Ovary (tissue), 3 donors: Measurements from ENCODE around the gene LRRC8E.

ENCODE experiments used
- CTCF ChIP-seq, 3 donors: fragments of 450-650 bp in 2 of 3; fragments of 200-600 bp in 1 of 3; IDR thresholded peaks; one replicate each; pipeline versions ENCODE4 v1.5.1 to v1.8.0; 2016 to 2022; ENCODE audit warnings: antibody characterized with exemption in 3 of 3, mild to moderate bottlenecking in 1 of 3
- EP300 ChIP-seq: sonication (generic); formaldehyde crosslinking; IDR thresholded peaks from one replicate; pipeline ENCODE4 v1.6.1; 2017; ENCODE audit warnings: antibody characterized with exemption
- POLR2A ChIP-seq: fragments of 450-650 bp; IDR thresholded peaks from one replicate; pipeline ENCODE4 v1.6.1; 2017; ENCODE audit warnings: antibody characterized with exemption, mild to moderate bottlenecking, moderate library complexity
- donor health status: DM: no; HTN: no; CAD: no.

GRCh38 chr19:7873304-7874075 is 14.8 kb upstream of the LRRC8E start:
- no peak for TF ChIP-seq CTCF (IDR thresholded peaks at IDR 0.05)
- TF ChIP-seq POLR2A, result no peak
- no peak for TF ChIP-seq EP300
